GM12878 (cell line): ENCODE measurements around the gene OR10R2.

Experiments
- BCLAF1 ChIP-seq: fragments of 450-650 bp; IDR thresholded peaks from 2 replicates; pipeline ENCODE4 v1.6.1; 2017; ENCODE audit warnings: antibody characterized with exemption, mild to moderate bottlenecking, moderate library complexity
- CBX5 ChIP-seq: sonication (generic); IDR thresholded peaks from 2 replicates; pipeline ENCODE4 v1.6.1; 2016; ENCODE audit warnings: low read depth, moderate library complexity, mild to moderate bottlenecking, inconsistent platforms
- CHD4 ChIP-seq: fragments of 200-600 bp; sonication (generic); IDR thresholded peaks from 2 replicates; pipeline ENCODE4 v1.6.1; 2016; ENCODE audit warnings: mild to moderate bottlenecking
- CTCF ChIP-seq, 3 experiments: IDR thresholded peaks in 2 of 3; conservative IDR thresholded peaks in 1 of 3; 2 replicates each; pipeline ENCODE4 v1.5.1; 2011; ENCODE audit warnings: low read depth in 3 of 3, low read length in 3 of 3, mild to moderate bottlenecking in 3 of 3, control low read depth in 2 of 3, moderate library complexity in 2 of 3, inconsistent platforms in 1 of 3, mixed read lengths in 1 of 3; ENCODE audit not compliant: control insufficient read depth in 2 of 3, insufficient read depth in 1 of 3; ENCODE audit errors: extremely low read depth in 1 of 3
- EP300 ChIP-seq, 2 experiments: fragments of 150-350 bp in 1 of 2; IDR thresholded peaks; 2 replicates each; pipeline ENCODE4 v1.6.1; 2011 to 2012; ENCODE audit warnings: low read depth in 2 of 2, low read length in 2 of 2, borderline replicate concordance in 1 of 2, improper control_type of control experiment in 1 of 2, inconsistent platforms in 1 of 2; ENCODE audit not compliant: control insufficient read depth in 1 of 2
- FOXM1 ChIP-seq: IDR thresholded peaks from 2 replicates; pipeline ENCODE4 v1.6.1; 2012; ENCODE audit warnings: low read depth, mild to moderate bottlenecking, inconsistent platforms, low read length, moderate library complexity
- MYC ChIP-seq: IDR thresholded peaks from 2 replicates; pipeline ENCODE4 v1.6.1; 2011; ENCODE audit warnings: mild to moderate bottlenecking, low read length, moderate library complexity, inconsistent platforms; ENCODE audit not compliant: insufficient read depth, insufficient replicate concordance, insufficient read length, severe bottlenecking
- NRF1 ChIP-seq: conservative IDR thresholded peaks from 2 replicates; pipeline ENCODE4 v1.6.1; 2011; ENCODE audit warnings: mild to moderate bottlenecking, low read depth, low read length, improper control_type of control experiment
- POLR2A ChIP-seq: IDR thresholded peaks from 2 replicates; pipeline ENCODE4 v1.6.1; 2011; ENCODE audit warnings: low read depth, mild to moderate bottlenecking, low read length
- POLR2AphosphoS2 ChIP-seq: IDR thresholded peaks from 2 replicates; pipeline ENCODE4 v1.6.1; 2011; ENCODE audit warnings: low read depth, mild to moderate bottlenecking, low read length, improper control_type of control experiment, moderate library complexity
- RAD21 ChIP-seq: IDR thresholded peaks from 2 replicates; pipeline ENCODE4 v1.6.1; 2011; ENCODE audit warnings: mild to moderate bottlenecking, low read depth, low read length, moderate library complexity; ENCODE audit not compliant: insufficient read depth
- TAF1 ChIP-seq: IDR thresholded peaks from 2 replicates; pipeline ENCODE4 v1.6.1; 2011; ENCODE audit warnings: mild to moderate bottlenecking, low read depth, low read length, borderline replicate concordance
- ZNF24 ChIP-seq: fragments of 450-650 bp; IDR thresholded peaks from 2 replicates; pipeline ENCODE4 v1.6.1; 2017; ENCODE audit warnings: antibody characterized with exemption, mild to moderate bottlenecking
- ZZZ3 ChIP-seq: IDR thresholded peaks from 2 replicates; pipeline ENCODE4 v1.6.1; 2011; ENCODE audit warnings: low read depth; ENCODE audit not compliant: control insufficient read depth, insufficient read length

GRCh38 chr1:158494796-158495195 is 22.8 kb downstream of the OR10R2 start:
- TF ChIP-seq NRF1 (no peak), ZZZ3 (no peak), RAD21 (no peak), CTCF (IDR thresholded peaks at IDR 0.05 in 2 of 3, conservative IDR thresholded peaks at IDR 0.05 in 1 of 3; ENCODE audit: control insufficient read depth in 2 of 3, extremely low read depth in 1 of 3, insufficient read depth in 1 of 3, low read depth in 3 of 3, low read length in 3 of 3) (no peak), TAF1 (no peak), EP300 (IDR thresholded peaks at IDR 0.05; ENCODE audit: borderline replicate concordance in 1 of 2, control insufficient read depth in 1 of 2, low read depth in 2 of 2, low read length in 2 of 2) (no peak), MYC (no peak), FOXM1 (no peak), BCLAF1 (no peak), CBX5 (no peak), CHD4 (no peak), ZNF24 (no peak), POLR2A (no peak), POLR2AphosphoS2 (no peak)
